Measurements from ENCODE around the gene PLXNC1.

PLXNC1 gene

GRCh38 chr12:94184995-94185719, 36.8 kb downstream of the PLXNC1 start:
- DNase-seq: no peak

GRCh38 chr12:94185801-94186200, 37.4 kb downstream of the PLXNC1 start:
- no peak for DNase-seq

- no peak for DNase-seq
Observed at GRCh38 chr12:94186278-94187241, 38.2 kb downstream of the PLXNC1 start.

- no peak for DNase-seq
Observed at GRCh38 chr12:94187361-94187760, 39.0 kb downstream of the PLXNC1 start.

GRCh38 chr12:94190623-94191022, 42.2 kb downstream of the PLXNC1 start:
- no peak for DNase-seq

- no peak for DNase-seq
Observed at GRCh38 chr12:94191023-94191422, 42.6 kb downstream of the PLXNC1 start.

GRCh38 chr12:94191811-94192210, 43.4 kb downstream of the PLXNC1 start:
- no peak for DNase-seq

- DNase-seq: no peak
Observed at GRCh38 chr12:94192506-94192905, 44.1 kb downstream of the PLXNC1 start.

- no peak for DNase-seq
Observed at GRCh38 chr12:94193168-94193567, 44.8 kb downstream of the PLXNC1 start.

- DNase-seq: no peak
Observed at GRCh38 chr12:94195483-94195882, 47.1 kb downstream of the PLXNC1 start.

- no peak for DNase-seq
Observed at GRCh38 chr12:94198469-94198868, 50.1 kb downstream of the PLXNC1 start.

GRCh38 chr12:94198872-94199271, 50.5 kb downstream of the PLXNC1 start:
- DNase-seq: no peak

GRCh38 chr12:94200069-94200468, 51.7 kb downstream of the PLXNC1 start:
- no peak for DNase-seq

GRCh38 chr12:94200695-94201094, 52.3 kb downstream of the PLXNC1 start:
- no peak for DNase-seq

- DNase-seq: no peak
Observed at GRCh38 chr12:94202245-94203180, 54.1 kb downstream of the PLXNC1 start.

- DNase-seq: no peak
Observed at GRCh38 chr12:94203181-94203546, 54.8 kb downstream of the PLXNC1 start.

GRCh38 chr12:94203796-94204195, 55.4 kb downstream of the PLXNC1 start:
- no peak for DNase-seq

GRCh38 chr12:94204499-94205247, 56.3 kb downstream of the PLXNC1 start:
- DNase-seq: no peak

GRCh38 chr12:94205822-94206221, 57.4 kb downstream of the PLXNC1 start:
- DNase-seq: no peak

- no peak for DNase-seq
Observed at GRCh38 chr12:94206886-94207285, 58.5 kb downstream of the PLXNC1 start.

GRCh38 chr12:94207467-94207848, 59.1 kb downstream of the PLXNC1 start:
- no peak for DNase-seq
